ENCODE results near the gene TBC1D16. TPM values are rescaled to one million over a fixed set of nuclear protein-coding genes. Genes with fewer than 3 reads are reported as not detected.
"Not testable (repeated sequence)": the region's sequence is repeated elsewhere in the genome, so short reads cannot be mapped to it uniquely, and the experiment has no call there.

The TBC1D16 gene
- total and polyA plus RNA-seq, 2 donors (not counting 1 experiment from before 2014, with no cell fraction given), result 8.3 to 30.4 TPM

DNA sequence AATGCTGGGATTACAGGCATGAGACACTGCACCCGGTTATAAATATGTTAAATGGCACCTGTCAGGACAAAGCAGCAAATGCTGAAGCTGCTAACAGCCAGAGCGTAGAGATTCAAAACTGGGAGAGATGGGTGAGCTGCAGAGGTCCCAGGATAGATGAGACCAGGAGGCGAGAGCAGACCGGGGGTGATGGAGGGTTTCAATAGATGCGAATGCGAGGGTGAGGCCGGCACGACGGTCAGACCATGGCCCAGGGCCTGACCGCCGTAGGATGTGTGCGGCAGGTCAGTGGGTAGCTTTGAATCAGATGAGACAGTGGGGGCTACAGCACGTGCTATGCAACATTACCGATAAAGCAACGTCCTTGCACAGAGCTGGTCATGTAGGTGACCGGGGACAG, 15.0 kb upstream of the TBC1D16 start:
- H3K27me3 ChIP-seq (ENCODE audit: control insufficient read depth, insufficient read depth, low read length), result no peaks in the 10 kb centered on the region
- TF ChIP-seq EZH2 (IDR thresholded peaks at IDR 0.05; ENCODE audit: low read length, missing control alignments), result no peak
- TF ChIP-seq, protein P1, sequence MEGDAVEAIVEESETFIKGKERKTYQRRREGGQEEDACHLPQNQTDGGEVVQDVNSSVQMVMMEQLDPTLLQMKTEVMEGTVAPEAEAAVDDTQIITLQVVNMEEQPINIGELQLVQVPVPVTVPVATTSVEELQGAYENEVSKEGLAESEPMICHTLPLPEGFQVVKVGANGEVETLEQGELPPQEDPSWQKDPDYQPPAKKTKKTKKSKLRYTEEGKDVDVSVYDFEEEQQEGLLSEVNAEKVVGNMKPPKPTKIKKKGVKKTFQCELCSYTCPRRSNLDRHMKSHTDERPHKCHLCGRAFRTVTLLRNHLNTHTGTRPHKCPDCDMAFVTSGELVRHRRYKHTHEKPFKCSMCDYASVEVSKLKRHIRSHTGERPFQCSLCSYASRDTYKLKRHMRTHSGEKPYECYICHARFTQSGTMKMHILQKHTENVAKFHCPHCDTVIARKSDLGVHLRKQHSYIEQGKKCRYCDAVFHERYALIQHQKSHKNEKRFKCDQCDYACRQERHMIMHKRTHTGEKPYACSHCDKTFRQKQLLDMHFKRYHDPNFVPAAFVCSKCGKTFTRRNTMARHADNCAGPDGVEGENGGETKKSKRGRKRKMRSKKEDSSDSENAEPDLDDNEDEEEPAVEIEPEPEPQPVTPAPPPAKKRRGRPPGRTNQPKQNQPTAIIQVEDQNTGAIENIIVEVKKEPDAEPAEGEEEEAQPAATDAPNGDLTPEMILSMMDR (conservative IDR thresholded peaks at IDR 0.05 in 1 of 2, IDR thresholded peaks at IDR 0.05 in 1 of 2; ENCODE audit: low read depth in 1 of 2, low read length in 2 of 2), result no peak
- H3K27ac ChIP-seq (ENCODE audit: insufficient read depth, low read length), result no peak overlapping the region
- H3K36me3 ChIP-seq (ENCODE audit: control insufficient read depth, insufficient read depth, low read length), result no peaks in the 10 kb centered on the region
- H2AFZ ChIP-seq (ENCODE audit: low read length), result no peak overlapping the region
- no peaks in the 10 kb centered on the region for H3K4me1 ChIP-seq (ENCODE audit: control insufficient read depth, extremely low read depth, insufficient read depth, low read length)
- H4K20me1 ChIP-seq (ENCODE audit: control insufficient read depth, extremely low read depth, insufficient read depth, low read length), result no peaks in the 10 kb centered on the region
- H3K4me3 ChIP-seq (replicated peaks in 1 of 4; ENCODE audit: control extremely low read depth in 1 of 4, insufficient read depth in 1 of 4, low read depth in 3 of 4, low read length in 4 of 4), result no peak overlapping the region
- no peak for DNase-seq (ENCODE audit: low read depth in 2 of 2)
- H3K9ac ChIP-seq (ENCODE audit: insufficient read depth, low read length), result no peak overlapping the region
- H3K4me2 ChIP-seq (ENCODE audit: extremely low read depth, insufficient read depth, low read length), result no peak overlapping the region
- H3K9me3 ChIP-seq (ENCODE audit: control insufficient read depth, insufficient read depth, low read depth, low read length), result no peaks in the 10 kb centered on the region
- H3K79me2 ChIP-seq (ENCODE audit: control insufficient read depth, insufficient read depth, low read length), result no peaks in the 10 kb centered on the region

DNA sequence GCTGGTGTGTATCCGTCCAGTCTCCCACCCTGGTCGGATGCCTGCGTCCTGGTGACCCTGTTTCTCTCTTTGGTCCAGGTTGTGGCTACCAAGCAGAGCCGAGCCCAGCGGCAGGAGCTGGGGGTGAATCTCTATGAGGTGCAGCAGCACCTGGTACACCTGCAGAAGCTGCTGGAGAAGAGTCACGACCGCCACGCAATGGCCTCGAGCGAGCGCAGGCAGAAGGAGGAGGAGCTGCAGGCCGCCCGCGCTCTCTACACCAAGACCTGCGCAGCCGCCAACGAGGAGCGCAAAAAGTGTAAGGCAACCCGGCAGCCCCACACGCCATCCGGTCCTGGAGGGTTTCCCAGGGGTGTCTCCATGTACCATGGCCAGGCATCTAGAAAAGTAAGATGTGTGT, 14.3 kb upstream of the TBC1D16 start:
- no peak overlapping the region for H3K4me3 ChIP-seq (replicated peaks in 1 of 4; ENCODE audit: control extremely low read depth in 1 of 4, insufficient read depth in 1 of 4, low read depth in 3 of 4, low read length in 4 of 4)
- no peak for DNase-seq (ENCODE audit: low read depth in 2 of 2)
- no peaks in the 10 kb centered on the region for H4K20me1 ChIP-seq (ENCODE audit: control insufficient read depth, extremely low read depth, insufficient read depth, low read length)

DNA sequence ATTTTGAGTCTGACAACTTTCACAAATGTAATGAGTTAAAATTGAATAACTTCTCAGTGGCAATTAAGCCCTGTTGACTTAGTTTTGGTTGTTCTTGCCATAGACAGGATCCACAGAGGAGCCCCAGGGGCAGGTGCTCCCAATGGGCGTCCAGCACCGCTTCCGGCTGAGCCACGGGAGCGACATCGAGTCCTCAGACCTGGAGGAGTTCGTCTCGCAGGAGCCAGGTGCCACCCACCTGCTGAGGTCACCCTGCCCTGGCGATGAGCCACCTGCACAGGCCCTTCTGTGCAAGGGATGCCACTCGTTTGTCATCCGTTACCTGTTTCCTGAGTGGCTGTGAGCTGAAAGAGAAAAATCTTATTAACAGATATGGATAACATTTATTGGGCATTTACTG, 11.5 kb upstream of the TBC1D16 start:
- Histone ChIP-seq H3K27me3 (ENCODE audit: control insufficient read depth, insufficient read depth, low read length) (no peaks in the 10 kb centered on the region), H4K20me1 (ENCODE audit: control insufficient read depth, extremely low read depth, insufficient read depth, low read length) (no peaks in the 10 kb centered on the region), H2AFZ (ENCODE audit: low read length) (no peak overlapping the region), H3K9me3 (ENCODE audit: control insufficient read depth, insufficient read depth, low read depth, low read length) (no peaks in the 10 kb centered on the region), H3K4me1 (ENCODE audit: control insufficient read depth, extremely low read depth, insufficient read depth, low read length) (no peaks in the 10 kb centered on the region), H3K4me3 (replicated peaks in 1 of 4; ENCODE audit: control extremely low read depth in 1 of 4, insufficient read depth in 1 of 4, low read depth in 3 of 4, low read length in 4 of 4) (no peak overlapping the region), H3K9ac (ENCODE audit: insufficient read depth, low read length) (no peak overlapping the region), H3K4me2 (ENCODE audit: extremely low read depth, insufficient read depth, low read length) (no peak overlapping the region), H3K27ac (ENCODE audit: insufficient read depth, low read length) (no peak overlapping the region), H3K36me3 (ENCODE audit: control insufficient read depth, insufficient read depth, low read length) (no peaks in the 10 kb centered on the region), H3K79me2 (ENCODE audit: control insufficient read depth, insufficient read depth, low read length) (no peaks in the 10 kb centered on the region)
- no peak for TF ChIP-seq EZH2 (IDR thresholded peaks at IDR 0.05; ENCODE audit: low read length, missing control alignments)
- TF ChIP-seq, protein P1 (conservative IDR thresholded peaks at IDR 0.05 in 1 of 2, IDR thresholded peaks at IDR 0.05 in 1 of 2; ENCODE audit: low read depth in 1 of 2, low read length in 2 of 2), result no peak
- no peak for DNase-seq (ENCODE audit: low read depth in 2 of 2)

More for the DNA sequence above, 14.3 kb upstream of the TBC1D16 start:
- H3K36me3 ChIP-seq (ENCODE audit: control insufficient read depth, insufficient read depth, low read length), result no peaks in the 10 kb centered on the region
- H3K4me1 ChIP-seq (ENCODE audit: control insufficient read depth, extremely low read depth, insufficient read depth, low read length), result no peaks in the 10 kb centered on the region
- H3K79me2 ChIP-seq (ENCODE audit: control insufficient read depth, insufficient read depth, low read length), result no peaks in the 10 kb centered on the region
- TF ChIP-seq, protein P1 (conservative IDR thresholded peaks at IDR 0.05 in 1 of 2, IDR thresholded peaks at IDR 0.05 in 1 of 2; ENCODE audit: low read depth in 1 of 2, low read length in 2 of 2), result no peak
- no peak for TF ChIP-seq EZH2 (IDR thresholded peaks at IDR 0.05; ENCODE audit: low read length, missing control alignments)
- no peaks in the 10 kb centered on the region for H3K27me3 ChIP-seq (ENCODE audit: control insufficient read depth, insufficient read depth, low read length)
- H3K9ac ChIP-seq (ENCODE audit: insufficient read depth, low read length), result no peak overlapping the region
- H3K4me2 ChIP-seq (ENCODE audit: extremely low read depth, insufficient read depth, low read length), result no peak overlapping the region
- no peaks in the 10 kb centered on the region for H3K9me3 ChIP-seq (ENCODE audit: control insufficient read depth, insufficient read depth, low read depth, low read length)
- H3K27ac ChIP-seq (ENCODE audit: insufficient read depth, low read length), result no peak overlapping the region
- no peak overlapping the region for H2AFZ ChIP-seq (ENCODE audit: low read length)

DNA sequence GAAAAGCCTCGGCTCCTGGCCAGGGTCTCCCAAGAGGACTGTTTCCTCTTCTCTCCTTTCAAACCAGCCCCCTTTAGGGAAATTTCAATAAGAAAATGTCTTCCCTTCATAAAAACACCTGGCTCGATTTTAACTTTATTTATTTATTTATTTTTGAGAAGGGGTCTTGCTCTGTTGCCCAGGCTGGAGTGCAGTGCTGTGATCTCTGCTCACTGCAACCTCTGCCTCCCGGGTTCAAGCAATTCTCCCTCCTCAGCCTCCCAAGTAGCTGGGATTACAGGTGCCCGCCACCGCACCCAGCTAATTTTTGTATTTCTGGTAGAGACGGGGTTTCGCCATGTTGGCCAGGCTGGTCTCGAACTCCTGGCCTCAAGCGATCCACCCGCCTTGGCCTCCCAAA, 11.0 kb upstream of the TBC1D16 start:
- H3K27me3 ChIP-seq (ENCODE audit: control insufficient read depth, insufficient read depth, low read length); H4K20me1 ChIP-seq (ENCODE audit: control insufficient read depth, extremely low read depth, insufficient read depth, low read length); H3K9ac ChIP-seq (ENCODE audit: insufficient read depth, low read length); H3K27ac ChIP-seq (ENCODE audit: insufficient read depth, low read length); H2AFZ ChIP-seq (ENCODE audit: low read length); H3K4me2 ChIP-seq (ENCODE audit: extremely low read depth, insufficient read depth, low read length); H3K9me3 ChIP-seq (ENCODE audit: control insufficient read depth, insufficient read depth, low read depth, low read length); H3K4me3 ChIP-seq (replicated peaks in 1 of 4; ENCODE audit: control extremely low read depth in 1 of 4, insufficient read depth in 1 of 4, low read depth in 3 of 4, low read length in 4 of 4); H3K79me2 ChIP-seq (ENCODE audit: control insufficient read depth, insufficient read depth, low read length); H3K36me3 ChIP-seq (ENCODE audit: control insufficient read depth, insufficient read depth, low read length); H3K4me1 ChIP-seq (ENCODE audit: control insufficient read depth, extremely low read depth, insufficient read depth, low read length); DNase-seq (ENCODE audit: low read depth in 2 of 2): not testable (repeated sequence)
